HepG2 (cell line): ENCODE measurements around the gene ACOX3. TPM values are rescaled to one million over a fixed set of nuclear protein-coding genes. Genes with fewer than 3 reads are reported as not detected.

Experiments
- ATAC-seq: fragments of 200-7000 bp; cut with Tn5 transposase; 3 replicates; pipeline ENCODE4 v1.9.1; 2020; ENCODE audit warnings: mild to moderate bottlenecking, moderate library complexity
- BruUV-seq: library from RNA; stranded (reverse); fragments of 400-500 nt; replicated peaks from 2 replicates; lab custom pipeline; 2021; lab: Mats Ljungman, UMichigan
- CTCF ChIA-PET: fragments of 300-600 bp; formaldehyde crosslinking; extraction: SDS; loops from one replicate; lab custom pipeline; 2021; ENCODE audit warnings: low total read pairs, inconsistent platforms, low intra/inter-chr PET ratio; lab: Yijun Ruan, JAX
- POLR2A ChIA-PET: fragments of 350-600 bp; sonication (Branson Sonifier 250); formaldehyde crosslinking; loops from one replicate; lab custom pipeline; 2020; ENCODE audit warnings: antibody characterized with exemption, inconsistent platforms; lab: Yijun Ruan, JAX
- DNase-seq: peaks from one replicate; pipeline ENCODE4 v3.0.0-alpha.2; 2015; ENCODE audit warnings: low spot score
- FAIRE-seq: peaks from 3 replicates; lab custom pipeline; 2011; peaks lifted over from hg19 to GRCh38; lab: Jason Lieb, UNC
- H2AFZ ChIP-seq: one replicate; pipeline ENCODE4 v1.6.1; 2011; ENCODE audit warnings: low read length, inconsistent platforms
- H3K27ac ChIP-seq: fragments of 300-600 bp; 3 replicates; pipeline ENCODE4 v1.8.0; 2011; ENCODE audit warnings: mixed run types, mild to moderate bottlenecking, mixed read lengths, low read length, inconsistent platforms; ENCODE audit not compliant: insufficient read depth; ENCODE audit errors: extremely low read length
- H3K27me3 ChIP-seq, 2 experiments: fragments of 200-600 bp in 1 of 2; 2 replicates in 1 of 2; 3 replicates in 1 of 2; pipeline versions ENCODE4 v1.6.0 to v1.8.0; 2011; ENCODE audit warnings: low read length in 2 of 2, mild to moderate bottlenecking in 2 of 2, moderate library complexity in 2 of 2, inconsistent platforms in 1 of 2; ENCODE audit not compliant: insufficient read depth in 2 of 2, control insufficient read depth in 1 of 2
- H3K36me3 ChIP-seq, 2 experiments: fragments of 200-600 bp in 1 of 2; replicated peaks in 1 of 2; 2 replicates in 1 of 2; 3 replicates in 1 of 2; pipeline versions ENCODE4 v1.5.1 to v1.8.0; 2011; ENCODE audit warnings: low read length in 2 of 2, inconsistent platforms in 1 of 2; ENCODE audit not compliant: insufficient read depth in 2 of 2, control insufficient read depth in 1 of 2
- H3K4me1 ChIP-seq: 2 replicates; pipeline ENCODE4 v1.5.1; 2012; ENCODE audit warnings: low read length, inconsistent platforms; ENCODE audit not compliant: insufficient read depth
- H3K4me2 ChIP-seq: 2 replicates; pipeline ENCODE4 v1.6.0; 2011; ENCODE audit warnings: low read depth, low read length, inconsistent platforms
- H3K4me3 ChIP-seq, 3 experiments: fragments of 200-600 bp in 1 of 3; sonication (generic), shearing (Covaris generic) in 1 of 3; replicated peaks in 1 of 3; 2 replicates each; pipeline ENCODE4 v1.5.1; 2011 to 2016; ENCODE audit warnings: low read length in 3 of 3, inconsistent platforms in 2 of 3, low read depth in 2 of 3, mild to moderate bottlenecking in 2 of 3, control low read depth in 1 of 3, mixed read lengths in 1 of 3; ENCODE audit not compliant: insufficient read depth in 1 of 3
- H3K79me2 ChIP-seq: one replicate; pipeline ENCODE4 v1.6.1; 2011; ENCODE audit warnings: low read length, inconsistent platforms; ENCODE audit not compliant: insufficient read depth
- H3K9ac ChIP-seq: 2 replicates; pipeline ENCODE4 v1.6.0; 2011; ENCODE audit warnings: mild to moderate bottlenecking, low read depth, low read length, inconsistent platforms; ENCODE audit not compliant: insufficient read depth
- H3K9me3 ChIP-seq: 2 replicates; pipeline ENCODE4 v1.5.1; 2012; ENCODE audit warnings: mild to moderate bottlenecking, low read length
- H4K20me1 ChIP-seq: 2 replicates; pipeline ENCODE4 v1.6.0; 2011; ENCODE audit warnings: inconsistent platforms, mild to moderate bottlenecking, low read length, moderate library complexity; ENCODE audit not compliant: insufficient read depth
- ETV5 ChIP-seq: IDR thresholded peaks from 2 replicates; pipeline ENCODE4 v1.6.1; 2018; ENCODE audit warnings: missing biosample characterization, missing genetic modification reagents, inconsistent platforms, borderline replicate concordance
- SNAPC5 ChIP-seq: sonication (generic); formaldehyde crosslinking; IDR thresholded peaks from 2 replicates; pipeline ENCODE4 v1.8.1; 2023; ENCODE audit warnings: mild to moderate bottlenecking, missing genetic modification reagents, borderline replicate concordance
- SSRP1 ChIP-seq: IDR thresholded peaks from 2 replicates; pipeline ENCODE4 v1.6.1; 2016; ENCODE audit warnings: control low read depth
- TBX3 ChIP-seq: fragments of 450-650 bp; IDR thresholded peaks from 2 replicates; pipeline ENCODE4 v1.6.1; 2017; ENCODE audit warnings: antibody characterized with exemption, mild to moderate bottlenecking, inconsistent platforms, borderline replicate concordance
- ZC3H4 ChIP-seq: sonication (generic); formaldehyde crosslinking; IDR thresholded peaks from 2 replicates; pipeline ENCODE4 v1.4.0; 2020; ENCODE audit warnings: missing genetic modification reagents, borderline replicate concordance
- ZNF230 ChIP-seq: sonication (generic); formaldehyde crosslinking; IDR thresholded peaks from 2 replicates; pipeline ENCODE4 v1.4.0; 2020; ENCODE audit warnings: mild to moderate bottlenecking, missing genetic modification reagents
- ZNF234 ChIP-seq: sonication (generic); formaldehyde crosslinking; conservative IDR thresholded peaks from 2 replicates; pipeline ENCODE4 v1.5.1; 2020; ENCODE audit warnings: mild to moderate bottlenecking, missing genetic modification reagents
- ZNF382 ChIP-seq: sonication (generic); formaldehyde crosslinking; IDR thresholded peaks from 2 replicates; pipeline ENCODE4 v1.5.0; 2020; ENCODE audit warnings: missing genetic modification reagents, mild to moderate bottlenecking, borderline replicate concordance
- ZNF737 ChIP-seq: sonication (generic); formaldehyde crosslinking; IDR thresholded peaks from 2 replicates; pipeline ENCODE4 v1.5.0; 2020; ENCODE audit warnings: missing genetic modification reagents, mild to moderate bottlenecking, borderline replicate concordance
- ZNF770 ChIP-seq: sonication (generic); formaldehyde crosslinking; IDR thresholded peaks from 2 replicates; pipeline ENCODE4 v1.5.0; 2020; ENCODE audit warnings: mild to moderate bottlenecking, missing genetic modification reagents
- ZNF773 ChIP-seq: sonication (generic); formaldehyde crosslinking; IDR thresholded peaks from 2 replicates; pipeline ENCODE4 v1.4.0; 2020; ENCODE audit warnings: missing genetic modification reagents, borderline replicate concordance
- ZSCAN9 ChIP-seq: IDR thresholded peaks from 2 replicates; pipeline ENCODE4 v1.6.1; 2016; ENCODE audit warnings: borderline replicate concordance
- WGBS: methylation state at CpG from one replicate; pipeline ENCODE4 v1.1.6; 2017; ENCODE audit warnings: low lambda C conversion rate; 5-methylcytosine and 5-hydroxymethylcytosine counted together
- in situ Hi-C: cut with HindIII; loops from 2 replicates; pipeline ENCODE4 v1.10.0; 2017; ENCODE audit warnings: low pct_unique_long_range_greater_than_20kb; ENCODE audit not compliant: extremely low pct_ligation_motif_present
- intact Hi-C: fragments of 100-400 bp; cut with micrococcal nuclease; formaldehyde crosslinking; loops from one replicate; pipeline ENCODE4 v1.10.0; 2022; ENCODE audit not compliant: unreplicated experiment
- polyA plus RNA-seq, 8 experiments: library from polyadenylated mRNA; depleted of rRNA in 3 of 8; stranded (reverse) in 7 of 8; unstranded in 1 of 8; fragments of >200 nt; fragmentation: Illumina TruSeq in 4 of 8; extraction: Trizol in 4 of 8; gene quantifications; 2 replicates each; pipeline versions ENCODE4 v1.2.1 to v1.2.3, GENCODE V29; 2011 to 2016; ENCODE audit warnings: low read depth in 4 of 8, missing spikeins in 1 of 8, mixed read lengths in 1 of 8; ENCODE audit not compliant: insufficient read depth in 1 of 8
- total RNA-seq, 5 experiments: library from RNA; depleted of rRNA; stranded (reverse); fragments of >200 nt; fragmentation: Illumina TruSeq; extraction: Trizol; gene quantifications; 2 replicates each; pipeline ENCODE4 v1.2.3, GENCODE V29; 2016; ENCODE audit warnings: low read depth in 1 of 5

ACOX3 gene
- total and polyA plus RNA-seq, 2 of the 13 experiments (the other 11 are each of a cell fraction or from before 2014, with no cell fraction given), result 4.2 to 17.8 TPM

GRCh38 chr4:8471211-8471875 lies 30.8 kb upstream of the ACOX3 start:
- Histone ChIP-seq H3K9ac (no peak overlapping the region), H3K4me2 (no peak overlapping the region), H4K20me1 (no peaks in the 10 kb centered on the region), H3K4me3 (no peak overlapping the region), H3K36me3 (peaks cover 8 to 28% of the 10 kb centered on the region in 2 experiments), H3K27ac (no peak overlapping the region), H2AFZ (no peak overlapping the region), H3K9me3 (no peaks in the 10 kb centered on the region), H3K4me1 (no peaks in the 10 kb centered on the region), H3K79me2 (no peaks in the 10 kb centered on the region), H3K27me3 (no peaks in the 10 kb centered on the region)
- no peak for FAIRE-seq
- DNase-seq, result no peak
- in situ Hi-C loops, result loop anchor here (5.0 to 10.0 kb wide), 2 partner anchors 73 to 121 kb away; partner anchors contain the start of gene CPZ
- intact Hi-C loops, result no loop called here
- no TSS peak for BruUV-seq
- ChIA-PET CTCF (no interaction called here), POLR2A (no interaction called here)
- no peak for ATAC-seq
- TF ChIP-seq ZNF230, result no peak
- TF ChIP-seq ETV5 (CRISPR knock-in tag), result no peak
- no peak for TF ChIP-seq ZSCAN9
- no peak for TF ChIP-seq ZNF234 (CRISPR knock-in tag)
- TF ChIP-seq ZNF737 (CRISPR knock-in tag), result no peak
- no peak for TF ChIP-seq TBX3
- no peak for TF ChIP-seq ZC3H4 (CRISPR knock-in tag)
- no peak for TF ChIP-seq ZNF773 (CRISPR knock-in tag)
- no peak for TF ChIP-seq ZNF382 (CRISPR knock-in tag)
- TF ChIP-seq SSRP1 (CRISPR knock-in tag), result no peak
- no peak for TF ChIP-seq SNAPC5
- TF ChIP-seq ZNF770 (CRISPR knock-in tag), result no peak
- 89% methylated on average over 20 of the region's 24 CpGs for WGBS
